ENCODE data around the gene CHRNE. TPM values are rescaled to one million over a fixed set of nuclear protein-coding genes. Genes with fewer than 3 reads are reported as not detected.

Gene CHRNE
- total and polyA plus RNA-seq, 2 donors (not counting 1 experiment from before 2014, with no cell fraction given): 0.19 to 0.66 TPM

DNA sequence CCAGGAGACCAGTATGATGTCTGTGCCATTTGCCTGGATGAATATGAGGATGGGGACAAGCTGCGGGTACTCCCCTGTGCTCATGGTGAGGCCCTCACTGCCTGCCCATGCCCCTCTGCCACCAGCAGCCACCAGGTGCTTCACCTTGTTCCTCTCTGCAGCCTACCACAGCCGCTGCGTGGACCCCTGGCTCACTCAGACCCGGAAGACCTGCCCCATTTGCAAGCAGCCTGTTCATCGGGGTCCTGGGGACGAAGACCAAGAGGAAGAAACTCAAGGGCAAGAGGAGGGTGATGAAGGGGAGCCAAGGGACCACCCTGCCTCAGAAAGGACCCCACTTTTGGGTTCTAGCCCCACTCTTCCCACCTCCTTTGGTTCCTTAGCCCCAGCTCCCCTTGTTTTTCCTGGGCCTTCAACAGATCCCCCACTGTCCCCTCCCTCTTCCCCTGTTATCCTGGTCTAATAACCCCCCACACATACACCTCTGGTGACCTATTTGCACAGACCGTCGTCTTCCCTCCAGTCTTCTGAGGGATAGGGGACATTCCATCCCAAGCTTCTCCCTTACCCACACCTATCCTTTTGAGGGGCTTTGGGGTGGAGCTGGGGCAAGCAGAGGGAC lies 41.8 kb upstream of the CHRNE start:
- no peak for DNase-seq (ENCODE audit: low read depth in 2 of 2)
- Histone ChIP-seq H4K20me1 (ENCODE audit: control insufficient read depth, extremely low read depth, insufficient read depth, low read length) (peaks cover 2% of the 10 kb centered on the region), H3K9ac (ENCODE audit: insufficient read depth, low read length) (no peak overlapping the region), H2AFZ (ENCODE audit: low read length) (no peak overlapping the region), H3K36me3 (ENCODE audit: control insufficient read depth, insufficient read depth, low read length) (peaks cover 27% of the 10 kb centered on the region), H3K79me2 (ENCODE audit: control insufficient read depth, insufficient read depth, low read length) (peaks cover 77% of the 10 kb centered on the region), H3K4me3 (replicated peaks in 1 of 4; ENCODE audit: control extremely low read depth in 1 of 4, insufficient read depth in 1 of 4, low read depth in 3 of 4, low read length in 4 of 4) (peak overlapping the region; percentile 0 to 97 (median 26)), H3K27me3 (ENCODE audit: control insufficient read depth, insufficient read depth, low read length) (no peaks in the 10 kb centered on the region), H3K4me1 (ENCODE audit: control insufficient read depth, extremely low read depth, insufficient read depth, low read length) (peaks cover 24% of the 10 kb centered on the region), H3K4me2 (ENCODE audit: extremely low read depth, insufficient read depth, low read length) (peak overlapping the region; percentile 63), H3K9me3 (ENCODE audit: control insufficient read depth, insufficient read depth, low read depth, low read length) (no peaks in the 10 kb centered on the region), H3K27ac (ENCODE audit: insufficient read depth, low read length) (peak overlapping the region; percentile 74)
- no peak for TF ChIP-seq EZH2 (IDR thresholded peaks at IDR 0.05; ENCODE audit: low read length, missing control alignments)
- TF ChIP-seq, protein P1, sequence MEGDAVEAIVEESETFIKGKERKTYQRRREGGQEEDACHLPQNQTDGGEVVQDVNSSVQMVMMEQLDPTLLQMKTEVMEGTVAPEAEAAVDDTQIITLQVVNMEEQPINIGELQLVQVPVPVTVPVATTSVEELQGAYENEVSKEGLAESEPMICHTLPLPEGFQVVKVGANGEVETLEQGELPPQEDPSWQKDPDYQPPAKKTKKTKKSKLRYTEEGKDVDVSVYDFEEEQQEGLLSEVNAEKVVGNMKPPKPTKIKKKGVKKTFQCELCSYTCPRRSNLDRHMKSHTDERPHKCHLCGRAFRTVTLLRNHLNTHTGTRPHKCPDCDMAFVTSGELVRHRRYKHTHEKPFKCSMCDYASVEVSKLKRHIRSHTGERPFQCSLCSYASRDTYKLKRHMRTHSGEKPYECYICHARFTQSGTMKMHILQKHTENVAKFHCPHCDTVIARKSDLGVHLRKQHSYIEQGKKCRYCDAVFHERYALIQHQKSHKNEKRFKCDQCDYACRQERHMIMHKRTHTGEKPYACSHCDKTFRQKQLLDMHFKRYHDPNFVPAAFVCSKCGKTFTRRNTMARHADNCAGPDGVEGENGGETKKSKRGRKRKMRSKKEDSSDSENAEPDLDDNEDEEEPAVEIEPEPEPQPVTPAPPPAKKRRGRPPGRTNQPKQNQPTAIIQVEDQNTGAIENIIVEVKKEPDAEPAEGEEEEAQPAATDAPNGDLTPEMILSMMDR (conservative IDR thresholded peaks at IDR 0.05 in 1 of 2, IDR thresholded peaks at IDR 0.05 in 1 of 2; ENCODE audit: low read depth in 1 of 2, low read length in 2 of 2): no peak

GRCh38 chr17:4944163-4944553 lies 41.3 kb upstream of the CHRNE start:
- no peak overlapping the region for H3K4me3 ChIP-seq (replicated peaks in 1 of 4; ENCODE audit: control extremely low read depth in 1 of 4, insufficient read depth in 1 of 4, low read depth in 3 of 4, low read length in 4 of 4)
- H3K9me3 ChIP-seq (ENCODE audit: control insufficient read depth, insufficient read depth, low read depth, low read length): no peaks in the 10 kb centered on the region
- no peaks in the 10 kb centered on the region for H3K27me3 ChIP-seq (ENCODE audit: control insufficient read depth, insufficient read depth, low read length)
- H3K27ac ChIP-seq (ENCODE audit: insufficient read depth, low read length): peak overlapping the region; percentile 74
- TF ChIP-seq, protein P1 (conservative IDR thresholded peaks at IDR 0.05 in 1 of 2, IDR thresholded peaks at IDR 0.05 in 1 of 2; ENCODE audit: low read depth in 1 of 2, low read length in 2 of 2): no peak
- no peak for TF ChIP-seq EZH2 (IDR thresholded peaks at IDR 0.05; ENCODE audit: low read length, missing control alignments)
- no peak for DNase-seq (ENCODE audit: low read depth in 2 of 2)
- peaks cover 2% of the 10 kb centered on the region for H4K20me1 ChIP-seq (ENCODE audit: control insufficient read depth, extremely low read depth, insufficient read depth, low read length)
- H3K4me2 ChIP-seq (ENCODE audit: extremely low read depth, insufficient read depth, low read length): no peak overlapping the region
- H2AFZ ChIP-seq (ENCODE audit: low read length): no peak overlapping the region
- H3K36me3 ChIP-seq (ENCODE audit: control insufficient read depth, insufficient read depth, low read length): peaks cover 27% of the 10 kb centered on the region
- H3K4me1 ChIP-seq (ENCODE audit: control insufficient read depth, extremely low read depth, insufficient read depth, low read length): peaks cover 25% of the 10 kb centered on the region
- peaks cover 81% of the 10 kb centered on the region for H3K79me2 ChIP-seq (ENCODE audit: control insufficient read depth, insufficient read depth, low read length)
- H3K9ac ChIP-seq (ENCODE audit: insufficient read depth, low read length): no peak overlapping the region

- Histone ChIP-seq H3K9ac (ENCODE audit: insufficient read depth, low read length) (no peak overlapping the region), H3K4me1 (ENCODE audit: control insufficient read depth, extremely low read depth, insufficient read depth, low read length) (peaks cover 30% of the 10 kb centered on the region), H3K4me2 (ENCODE audit: extremely low read depth, insufficient read depth, low read length) (no peak overlapping the region), H3K4me3 (replicated peaks in 1 of 4; ENCODE audit: control extremely low read depth in 1 of 4, insufficient read depth in 1 of 4, low read depth in 3 of 4, low read length in 4 of 4) (no peak overlapping the region), H3K36me3 (ENCODE audit: control insufficient read depth, insufficient read depth, low read length) (peaks cover 29% of the 10 kb centered on the region), H2AFZ (ENCODE audit: low read length) (no peak overlapping the region), H4K20me1 (ENCODE audit: control insufficient read depth, extremely low read depth, insufficient read depth, low read length) (peaks cover 2% of the 10 kb centered on the region), H3K9me3 (ENCODE audit: control insufficient read depth, insufficient read depth, low read depth, low read length) (no peaks in the 10 kb centered on the region), H3K27ac (ENCODE audit: insufficient read depth, low read length) (no peak overlapping the region), H3K79me2 (ENCODE audit: control insufficient read depth, insufficient read depth, low read length) (peaks cover 89% of the 10 kb centered on the region), H3K27me3 (ENCODE audit: control insufficient read depth, insufficient read depth, low read length) (no peaks in the 10 kb centered on the region)
- DNase-seq (ENCODE audit: low read depth in 2 of 2): no peak
- TF ChIP-seq, protein P1 (conservative IDR thresholded peaks at IDR 0.05 in 1 of 2, IDR thresholded peaks at IDR 0.05 in 1 of 2; ENCODE audit: low read depth in 1 of 2, low read length in 2 of 2): no peak
- no peak for TF ChIP-seq EZH2 (IDR thresholded peaks at IDR 0.05; ENCODE audit: low read length, missing control alignments)
Observed at GRCh38 chr17:4942760-4943508, 40.0 kb upstream of the CHRNE start.

Data from fibroblast of lung (primary cell).